NK-92 (cell line): ENCODE results near the gene GNPTG.

ENCODE experiments used
- DNase-seq: peaks from one replicate; lab custom pipeline; 2025; ENCODE audit not compliant: unreplicated experiment; lab: John Stamatoyannopoulos, UW

The GNPTG gene

DNA sequence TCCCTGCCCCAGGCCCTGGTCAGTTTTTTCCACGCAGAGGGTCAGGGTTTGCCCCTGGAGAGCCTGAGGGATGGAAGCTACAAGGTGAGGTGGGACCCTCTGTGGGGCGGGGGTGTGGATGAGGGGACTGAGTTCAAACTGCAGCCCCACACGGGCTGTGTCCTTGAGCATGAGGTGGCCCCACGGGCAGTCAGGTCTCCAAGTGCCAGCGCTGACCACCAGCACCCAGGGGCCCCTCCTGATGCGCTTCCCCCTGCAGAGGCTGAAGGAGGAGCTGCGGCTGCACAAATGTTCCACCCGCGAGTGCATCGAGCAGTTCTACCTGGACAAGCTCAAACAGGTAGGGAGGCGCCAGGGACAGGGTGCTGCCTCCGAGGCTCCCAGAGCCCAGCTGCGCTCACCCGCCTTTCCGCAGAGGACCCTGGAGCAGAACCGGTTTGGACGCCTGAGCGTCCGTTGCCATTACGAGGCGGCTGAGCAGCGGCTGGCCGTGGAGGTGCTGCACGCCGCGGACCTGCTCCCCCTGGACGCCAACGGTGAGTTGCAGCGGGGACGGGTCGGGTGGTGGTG is 4.4 kb upstream of the GNPTG start:
- no peak for DNase-seq

DNA sequence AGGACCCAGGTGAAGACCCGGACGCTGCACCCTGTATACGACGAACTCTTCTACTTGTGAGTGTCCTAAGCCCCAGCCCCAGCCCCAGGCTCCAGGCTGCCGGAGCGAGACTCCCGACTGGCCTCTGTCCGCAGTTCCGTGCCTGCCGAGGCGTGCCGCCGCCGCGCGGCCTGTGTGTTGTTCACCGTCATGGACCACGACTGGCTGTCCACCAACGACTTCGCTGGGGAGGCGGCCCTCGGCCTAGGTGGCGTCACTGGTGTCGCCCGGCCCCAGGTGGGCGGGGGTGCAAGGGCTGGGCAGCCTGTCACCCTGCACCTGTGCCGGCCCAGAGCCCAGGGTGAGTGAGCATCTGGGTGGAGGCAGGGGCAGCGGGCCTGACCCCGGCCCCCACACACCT is 3.8 kb upstream of the GNPTG start:
- DNase-seq = no peak

DNA sequence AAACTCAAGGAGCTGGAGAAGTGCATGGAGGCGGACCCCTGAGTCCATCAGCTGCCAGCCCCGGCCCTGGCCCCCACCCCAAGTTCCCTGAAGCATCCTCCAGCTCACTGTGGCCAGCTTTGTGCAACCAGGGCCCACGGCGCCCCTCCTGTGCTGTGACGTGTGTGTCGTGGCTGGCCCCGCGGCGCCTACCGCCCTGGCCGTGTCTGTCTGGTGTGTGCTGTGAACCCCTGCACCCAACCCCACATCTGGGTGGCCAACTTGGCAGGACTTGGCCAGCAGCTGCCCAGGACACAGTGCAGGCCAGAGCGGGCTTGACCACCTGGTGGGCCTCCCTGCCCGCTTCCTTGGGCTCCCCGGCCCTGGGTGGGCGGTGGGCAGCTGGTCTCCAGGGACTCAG is 3.3 kb upstream of the GNPTG start:
- no peak for DNase-seq

GRCh38 chr16:1348926-1349325 is 2.8 kb upstream of the GNPTG start:
- no peak for DNase-seq

DNA sequence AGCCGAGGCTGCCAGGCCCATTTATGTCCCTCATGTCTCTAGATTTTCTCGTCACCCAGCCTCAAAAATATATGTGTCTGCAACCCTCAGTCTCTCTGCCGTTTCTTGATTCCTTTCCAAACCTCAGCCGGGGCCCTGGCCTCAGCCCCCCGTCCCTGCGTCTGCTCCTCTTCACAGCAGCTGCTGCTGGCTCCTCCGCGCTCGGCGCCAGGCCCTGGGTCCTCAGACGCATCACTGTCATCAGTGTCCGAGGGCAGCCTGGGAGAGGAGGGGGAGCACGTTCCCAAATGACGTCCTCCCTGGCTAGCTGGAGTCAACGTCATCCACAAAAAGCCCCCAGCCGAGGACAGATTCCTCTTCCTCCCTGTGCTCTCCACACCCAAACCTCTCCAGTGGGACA is 2.4 kb upstream of the GNPTG start:
- no peak for DNase-seq

GRCh38 chr16:1349951-1350350 is 1.8 kb upstream of the GNPTG start:
- DNase-seq = no peak

DNA sequence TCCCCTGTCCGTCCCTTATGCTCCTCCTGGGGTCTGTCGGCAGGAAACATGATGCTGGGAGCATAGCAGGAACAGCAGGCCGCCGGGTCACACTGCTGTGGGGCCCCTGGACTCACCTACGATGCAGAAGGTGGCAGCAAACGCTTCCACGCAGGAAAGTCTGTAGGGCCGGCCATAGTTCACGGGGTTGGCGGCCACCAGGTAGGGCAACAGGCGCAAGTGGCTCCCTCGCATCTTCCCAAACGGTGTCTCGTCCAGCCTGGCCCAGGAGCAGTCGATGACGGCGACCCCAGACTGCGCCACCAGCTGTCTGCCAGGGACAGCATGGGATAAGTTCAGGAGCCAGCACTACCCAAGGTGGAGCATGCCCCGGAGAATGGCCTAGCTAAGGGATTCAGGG is 1.0 kb upstream of the GNPTG start:
- no peak for DNase-seq

- no peak for DNase-seq
These were observed 533 bp upstream of the GNPTG start for GRCh38 chr16:1351215-1351581.

- DNase-seq = no peak
These were observed 3.2 kb downstream of the GNPTG start for GRCh38 chr16:1354815-1355540.

- no peak for DNase-seq
These were observed 3.9 kb downstream of the GNPTG start for GRCh38 chr16:1355591-1355990.

- no peak for DNase-seq
These were observed 4.5 kb downstream of the GNPTG start for GRCh38 chr16:1356061-1356900.

GRCh38 chr16:1357906-1358566 is 6.3 kb downstream of the GNPTG start:
- DNase-seq = no peak

DNA sequence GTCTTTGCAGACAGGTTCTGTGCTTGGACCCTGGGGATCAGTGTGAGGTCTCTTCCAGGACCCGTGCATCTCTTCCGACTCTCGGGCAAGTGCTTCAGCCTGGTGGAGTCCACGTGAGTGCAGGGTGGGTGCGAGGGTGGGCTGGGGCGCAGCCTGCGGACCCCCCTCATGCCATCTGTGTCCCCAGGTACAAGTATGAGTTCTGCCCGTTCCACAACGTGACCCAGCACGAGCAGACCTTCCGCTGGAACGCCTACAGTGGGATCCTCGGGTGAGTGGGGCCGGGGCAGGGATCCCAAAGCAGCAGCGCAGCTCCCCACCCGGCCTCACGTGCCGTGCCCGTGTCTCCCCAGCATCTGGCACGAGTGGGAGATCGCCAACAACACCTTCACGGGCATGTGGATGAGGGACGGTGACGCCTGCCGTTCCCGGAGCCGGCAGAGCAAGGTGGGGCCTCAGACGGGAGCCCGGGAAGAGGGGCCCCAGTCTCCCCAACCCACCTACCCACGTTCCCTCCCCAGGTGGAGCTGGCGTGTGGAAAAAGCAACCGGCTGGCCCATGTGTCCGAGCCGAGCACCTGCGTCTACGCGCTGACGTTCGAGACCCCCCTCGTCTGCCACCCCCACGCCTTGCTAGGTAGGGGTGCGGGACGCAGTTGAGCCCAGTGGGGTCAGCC is 10.1 kb downstream of the GNPTG start:
- no peak for DNase-seq

- no peak for DNase-seq
These were observed 11.1 kb downstream of the GNPTG start for GRCh38 chr16:1362807-1363206.

DNA sequence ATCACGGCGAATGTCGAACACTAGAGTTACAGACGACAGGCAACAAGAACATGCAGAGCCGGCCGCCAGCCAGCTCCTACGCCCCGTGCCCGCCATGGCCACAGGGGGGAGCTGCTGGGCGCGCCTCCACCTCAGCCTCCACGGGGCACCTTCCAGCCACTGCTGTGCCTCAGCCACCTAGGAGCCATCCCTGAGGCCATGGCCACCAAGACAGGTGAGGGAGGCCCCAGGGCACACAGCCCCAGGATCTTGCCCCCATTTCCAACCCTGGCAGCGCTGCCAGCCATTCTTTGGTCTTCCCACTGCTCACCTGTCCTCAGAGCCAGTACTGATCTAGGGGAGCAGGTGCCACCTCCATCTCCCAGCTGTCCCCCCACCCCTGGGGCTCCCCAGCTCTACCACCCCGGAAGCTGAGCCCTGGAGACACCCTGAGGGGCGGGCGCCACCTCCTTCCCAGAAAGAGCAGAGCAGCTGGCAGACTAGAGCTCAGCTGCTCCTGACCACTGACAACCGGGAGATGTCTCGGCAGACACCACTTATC is 11.8 kb downstream of the GNPTG start:
- no peak for DNase-seq

GRCh38 chr16:1364510-1364909 is 12.8 kb downstream of the GNPTG start:
- DNase-seq = no peak

GRCh38 chr16:1366060-1366711 is 14.5 kb downstream of the GNPTG start:
- DNase-seq = no peak

DNA sequence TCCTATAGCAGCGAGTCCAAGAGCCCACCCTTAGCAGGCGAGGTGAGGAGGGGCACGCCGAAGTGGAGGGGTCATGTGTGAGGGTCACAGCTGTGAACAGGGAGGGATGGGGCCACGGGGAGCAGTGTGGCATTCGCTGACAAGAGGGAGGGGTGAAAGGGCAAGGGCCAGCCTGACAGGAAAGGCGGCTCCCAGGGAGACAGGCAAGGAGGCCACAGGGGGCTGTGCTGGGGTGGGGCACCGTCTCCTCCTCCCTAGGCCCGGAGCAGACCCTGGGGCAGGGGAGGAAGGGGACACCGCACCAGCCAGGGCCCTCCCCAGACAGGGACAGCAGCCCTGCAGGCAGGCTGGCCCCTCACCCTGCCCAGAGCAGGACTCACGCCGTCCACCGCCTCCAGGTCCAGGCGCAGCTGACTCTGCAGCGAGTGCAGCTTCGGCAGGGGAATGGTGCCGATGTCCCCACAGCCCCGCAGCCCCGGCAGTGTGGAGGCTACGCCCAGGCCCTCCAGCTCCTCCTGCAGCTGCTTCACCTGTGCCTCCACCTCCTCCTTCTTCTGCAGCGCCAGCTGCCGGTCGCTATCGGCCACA is 15.1 kb downstream of the GNPTG start:
- DNase-seq = no peak

GRCh38 chr16:1367486-1368174 is 15.9 kb downstream of the GNPTG start:
- no peak for DNase-seq
